GM12801 (cell line): ENCODE data around the gene SFT2D3.

Source experiments
- CTCF ChIP-seq: IDR thresholded peaks from one replicate; pipeline ENCODE4 v1.5.1; 2011; ENCODE audit warnings: control low read depth; ENCODE audit not compliant: insufficient read length; ENCODE audit errors: extremely low read depth

The SFT2D3 gene

GRCh38 chr2:127733816-127734537 is 32.7 kb downstream of the SFT2D3 start:
- TF ChIP-seq CTCF: no peak

- TF ChIP-seq CTCF: no peak
Observed at GRCh38 chr2:127735044-127735443, 33.7 kb downstream of the SFT2D3 start.

- TF ChIP-seq CTCF: no peak
Observed at GRCh38 chr2:127735537-127736399, 34.5 kb downstream of the SFT2D3 start.

GRCh38 chr2:127737892-127738291 is 36.6 kb downstream of the SFT2D3 start:
- TF ChIP-seq CTCF: no peak

- TF ChIP-seq CTCF: no peak
Observed at GRCh38 chr2:127739800-127740199, 38.5 kb downstream of the SFT2D3 start.

- no peak for TF ChIP-seq CTCF
Observed at GRCh38 chr2:127740665-127741288, 39.5 kb downstream of the SFT2D3 start.

GRCh38 chr2:127743477-127744026 is 42.3 kb downstream of the SFT2D3 start:
- no peak for TF ChIP-seq CTCF
